ENCODE measurements around the gene RS1.

DNA sequence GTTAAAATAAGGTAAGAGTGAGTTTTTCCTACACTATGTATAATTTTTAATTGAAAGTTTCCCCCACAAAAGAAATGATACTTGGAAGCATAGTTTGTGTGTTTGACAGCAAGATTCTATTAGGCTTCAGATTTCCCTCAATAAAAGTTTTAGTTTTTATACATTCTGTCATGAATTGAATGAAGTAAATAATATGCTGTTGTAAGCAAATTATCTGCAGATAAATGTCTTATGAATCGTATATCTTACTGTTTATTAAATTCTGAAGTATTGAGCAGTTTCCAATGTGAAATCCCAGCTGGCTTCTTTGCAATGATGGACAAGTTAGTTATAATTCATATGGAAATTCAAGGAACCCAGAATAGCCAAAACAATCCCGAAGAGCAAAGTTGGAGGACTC lies 33.5 kb downstream of the RS1 start:
- no peak for TF ChIP-seq POLR2A (IDR thresholded peaks at IDR 0.05)
- TF ChIP-seq CTCF (IDR thresholded peaks at IDR 0.05): no peak

Measured in esophagus squamous epithelium (tissue), 4 donors.